Duodenal mucosa (tissue), 2 donors: ENCODE measurements around the gene VGLL3.

Experiments
- H3K27ac ChIP-seq: one replicate; pipeline ENCODE4 v1.7.0; 2013; ENCODE audit warnings: low read depth, low read length
- H3K27me3 ChIP-seq, 2 donors: one replicate each; pipeline ENCODE4 v1.7.0; 2013; ENCODE audit warnings: low read length in 2 of 2, control low read depth in 1 of 2; ENCODE audit not compliant: insufficient read depth in 2 of 2, control insufficient read depth in 1 of 2
- H3K36me3 ChIP-seq, 2 donors: one replicate each; pipeline ENCODE4 v1.7.0; 2013; ENCODE audit warnings: low read length in 2 of 2, control low read depth in 1 of 2; ENCODE audit not compliant: insufficient read depth in 2 of 2, control insufficient read depth in 1 of 2
- H3K4me1 ChIP-seq, 2 donors: one replicate each; pipeline ENCODE4 v1.7.0; 2013; ENCODE audit warnings: low read length in 2 of 2, control low read depth in 1 of 2; ENCODE audit not compliant: insufficient read depth in 2 of 2, control insufficient read depth in 1 of 2
- H3K4me3 ChIP-seq, 2 donors: one replicate each; pipeline ENCODE4 v1.7.0; 2013; ENCODE audit warnings: low read length in 2 of 2, low read depth in 1 of 2
- H3K9ac ChIP-seq, 2 donors: one replicate each; pipeline ENCODE4 v1.7.0; 2013; ENCODE audit warnings: low read length in 2 of 2, low read depth in 1 of 2
- H3K9me3 ChIP-seq, 2 donors: one replicate each; pipeline ENCODE4 v1.7.0; 2013; ENCODE audit warnings: low read length in 2 of 2, control low read depth in 1 of 2; ENCODE audit not compliant: control insufficient read depth in 1 of 2

Gene VGLL3

DNA sequence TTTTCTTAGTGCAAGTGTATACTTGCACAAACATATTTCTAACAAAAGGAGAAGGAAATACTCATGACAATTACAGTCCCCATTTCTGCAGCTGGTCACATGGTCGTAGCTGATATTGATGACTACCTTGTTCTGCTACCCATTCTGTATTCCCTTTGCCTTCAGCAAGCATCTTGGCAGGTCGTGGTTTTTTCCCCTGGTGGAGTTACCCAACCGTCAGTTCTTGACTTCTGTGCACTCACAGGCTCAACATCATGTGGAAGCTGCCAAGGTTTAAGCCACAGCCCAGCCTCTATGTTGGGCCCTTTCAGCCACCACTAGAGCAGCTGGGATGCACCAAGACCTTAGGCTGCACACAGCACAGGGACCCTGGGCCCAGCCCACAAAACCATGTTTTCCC, 56.1 kb downstream of the VGLL3 start:
- Histone ChIP-seq H3K27me3 (no peaks in the 10 kb centered on the region), H3K4me1 (no peaks in the 10 kb centered on the region), H3K36me3 (no peaks in the 10 kb centered on the region), H3K9me3 (no peaks in the 10 kb centered on the region), H3K9ac (no peak overlapping the region), H3K27ac (no peak overlapping the region), H3K4me3 (no peak overlapping the region)

DNA sequence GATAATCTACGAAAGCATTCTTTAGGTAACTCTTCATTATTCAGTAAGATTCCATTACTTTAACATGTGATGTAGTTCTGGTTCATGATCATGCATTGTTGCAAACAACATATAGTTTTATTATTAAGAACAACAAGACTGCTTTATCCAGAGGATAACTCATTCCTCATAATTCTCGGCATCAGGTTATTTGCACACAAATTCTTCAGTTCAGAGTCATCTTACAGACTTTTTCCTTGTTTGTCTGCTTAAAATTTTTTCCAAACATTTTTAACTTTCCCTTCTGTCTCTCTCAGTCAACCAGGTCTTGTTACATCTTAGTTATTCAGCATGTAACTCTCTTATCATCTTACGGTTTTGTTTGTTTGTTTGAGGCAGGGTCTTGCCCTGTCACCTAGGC, 60.1 kb downstream of the VGLL3 start:
- H3K9me3 ChIP-seq: no peaks in the 10 kb centered on the region
- no peaks in the 10 kb centered on the region for H3K27me3 ChIP-seq
- no peak overlapping the region for H3K27ac ChIP-seq
- no peak overlapping the region for H3K9ac ChIP-seq
- H3K4me3 ChIP-seq: no peak overlapping the region
- no peaks in the 10 kb centered on the region for H3K4me1 ChIP-seq
- H3K36me3 ChIP-seq: no peaks in the 10 kb centered on the region

DNA sequence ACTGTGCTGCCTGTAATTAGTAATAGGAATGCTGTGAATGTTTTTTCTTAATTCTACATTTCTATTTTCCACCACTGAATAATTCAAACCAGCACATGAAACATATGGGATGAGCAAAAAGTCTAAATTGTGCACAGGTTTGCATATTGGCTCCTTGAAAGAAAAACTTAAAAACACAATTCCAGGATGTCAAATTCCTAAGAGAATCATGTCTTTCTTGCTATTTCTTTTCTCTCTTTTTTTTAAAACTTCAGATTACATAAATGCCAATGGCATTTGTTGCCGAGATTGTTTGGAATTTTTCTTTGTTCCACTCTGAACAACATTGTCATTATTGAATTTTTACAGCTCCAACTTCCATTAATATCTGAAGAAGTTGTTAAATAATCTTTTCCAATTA, 60.8 kb downstream of the VGLL3 start:
- Histone ChIP-seq H3K4me1 (no peaks in the 10 kb centered on the region), H3K27ac (no peak overlapping the region), H3K36me3 (no peaks in the 10 kb centered on the region), H3K9ac (no peak overlapping the region), H3K27me3 (no peaks in the 10 kb centered on the region), H3K9me3 (no peaks in the 10 kb centered on the region), H3K4me3 (no peak overlapping the region)

DNA sequence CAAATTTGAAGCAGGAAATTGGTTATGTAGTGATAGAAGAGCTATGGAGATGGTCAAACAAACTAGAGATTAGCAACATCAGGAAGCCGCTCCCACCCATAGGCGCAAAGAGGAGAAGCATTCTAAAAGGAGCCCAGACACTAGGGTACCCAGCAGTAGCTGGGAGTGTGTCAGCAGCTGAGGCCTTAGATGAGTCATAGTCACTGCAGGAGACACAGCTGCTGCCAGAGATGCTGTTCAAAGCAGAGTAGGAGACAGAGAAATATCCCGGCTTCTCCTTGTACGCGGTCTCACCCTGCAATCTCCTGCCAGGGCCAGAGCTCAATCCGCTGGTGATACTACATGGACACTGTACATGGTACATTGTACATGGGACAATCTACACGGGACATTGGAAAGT, 61.9 kb downstream of the VGLL3 start:
- Histone ChIP-seq H3K36me3 (no peaks in the 10 kb centered on the region), H3K27ac (no peak overlapping the region), H3K27me3 (no peaks in the 10 kb centered on the region), H3K9me3 (no peaks in the 10 kb centered on the region), H3K4me3 (no peak overlapping the region), H3K9ac (no peak overlapping the region), H3K4me1 (no peaks in the 10 kb centered on the region)

- Histone ChIP-seq H3K27ac (no peak overlapping the region), H3K36me3 (no peaks in the 10 kb centered on the region), H3K9me3 (no peaks in the 10 kb centered on the region), H3K27me3 (no peaks in the 10 kb centered on the region), H3K4me1 (no peaks in the 10 kb centered on the region), H3K9ac (no peak overlapping the region), H3K4me3 (no peak overlapping the region)
Measured at GRCh38 chr3:86923071-86923491, 67.9 kb downstream of the VGLL3 start.

DNA sequence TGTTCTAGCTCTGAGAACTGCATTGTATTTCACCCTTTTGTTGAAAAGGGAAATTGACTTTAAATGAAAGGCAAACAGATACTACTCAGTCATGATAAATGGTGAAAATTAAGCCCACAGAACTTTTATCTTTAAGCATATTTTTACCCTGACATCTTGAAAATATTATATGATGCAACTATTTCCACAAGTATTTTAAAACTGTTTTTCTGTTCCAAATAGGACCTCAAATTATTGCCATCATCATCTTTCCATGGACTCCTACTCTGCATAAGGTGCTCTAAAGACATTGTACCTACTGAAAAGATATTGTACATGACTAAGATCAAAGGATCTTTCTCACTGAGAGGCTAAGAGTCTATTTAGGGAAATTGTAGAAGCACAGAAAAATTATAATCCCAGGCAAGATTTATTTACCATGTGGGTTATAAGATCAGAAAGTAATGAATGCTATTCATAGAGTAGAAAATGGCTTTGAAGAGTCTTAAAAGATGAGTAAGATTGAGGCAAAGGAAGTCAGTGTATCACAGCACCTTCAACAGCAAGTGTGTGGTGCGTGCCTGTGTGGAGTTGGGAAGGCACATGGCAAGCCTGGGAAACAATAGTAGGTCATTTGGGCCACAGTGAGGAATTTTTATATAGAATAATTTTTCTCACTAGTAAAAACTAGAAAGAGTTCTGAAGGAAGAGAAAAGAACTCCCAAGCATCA, 68.8 kb downstream of the VGLL3 start:
- no peaks in the 10 kb centered on the region for H3K9me3 ChIP-seq
- no peak overlapping the region for H3K9ac ChIP-seq
- no peak overlapping the region for H3K4me3 ChIP-seq
- no peak overlapping the region for H3K27ac ChIP-seq
- no peaks in the 10 kb centered on the region for H3K27me3 ChIP-seq
- no peaks in the 10 kb centered on the region for H3K4me1 ChIP-seq
- H3K36me3 ChIP-seq: no peaks in the 10 kb centered on the region

- no peak overlapping the region for H3K27ac ChIP-seq
- no peak overlapping the region for H3K9ac ChIP-seq
- H3K4me1 ChIP-seq: no peaks in the 10 kb centered on the region
- H3K4me3 ChIP-seq: no peak overlapping the region
- peaks cover 0 to 2% of the 10 kb centered on the region in 2 donors for H3K9me3 ChIP-seq
- no peaks in the 10 kb centered on the region for H3K36me3 ChIP-seq
- no peaks in the 10 kb centered on the region for H3K27me3 ChIP-seq
Measured at GRCh38 chr3:86914670-86915069, 76.3 kb downstream of the VGLL3 start.

DNA sequence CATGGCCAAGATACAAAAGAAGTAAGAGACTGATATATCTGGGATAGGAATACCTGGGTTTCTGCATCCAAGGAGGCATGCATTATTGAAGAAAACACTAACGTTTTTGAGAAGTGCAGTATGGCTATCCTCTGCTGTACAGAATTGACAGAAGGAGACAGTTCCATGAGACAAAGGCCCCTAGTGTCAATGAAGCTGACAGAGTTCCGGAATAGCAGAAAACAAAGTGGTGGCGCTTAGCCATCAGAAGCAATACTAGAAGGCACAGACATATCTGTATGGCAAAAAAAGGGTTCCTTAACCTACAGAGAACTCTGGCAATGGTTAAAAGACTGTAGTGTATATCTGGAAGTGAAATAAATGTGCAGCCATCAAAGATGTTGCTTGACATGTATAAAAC, 77.8 kb downstream of the VGLL3 start:
- no peak overlapping the region for H3K4me3 ChIP-seq
- H3K27ac ChIP-seq: no peak overlapping the region
- no peaks in the 10 kb centered on the region for H3K4me1 ChIP-seq
- peaks cover 0 to 2% of the 10 kb centered on the region in 2 donors for H3K9me3 ChIP-seq
- H3K27me3 ChIP-seq: no peaks in the 10 kb centered on the region
- H3K36me3 ChIP-seq: no peaks in the 10 kb centered on the region
- H3K9ac ChIP-seq: no peak overlapping the region

- no peaks in the 10 kb centered on the region for H3K27me3 ChIP-seq
- no peaks in the 10 kb centered on the region for H3K36me3 ChIP-seq
- no peaks in the 10 kb centered on the region for H3K9me3 ChIP-seq
- no peaks in the 10 kb centered on the region for H3K4me1 ChIP-seq
- no peak overlapping the region for H3K4me3 ChIP-seq
- H3K9ac ChIP-seq: no peak overlapping the region
- H3K27ac ChIP-seq: no peak overlapping the region
Measured at GRCh38 chr3:86895202-86895601, 95.7 kb downstream of the VGLL3 start.

GRCh38 chr3:86890741-86891396, 100.1 kb downstream of the VGLL3 start:
- H3K36me3 ChIP-seq: no peaks in the 10 kb centered on the region
- H3K9me3 ChIP-seq: no peaks in the 10 kb centered on the region
- H3K27ac ChIP-seq: no peak overlapping the region
- no peak overlapping the region for H3K4me3 ChIP-seq
- H3K4me1 ChIP-seq: no peaks in the 10 kb centered on the region
- H3K27me3 ChIP-seq: no peaks in the 10 kb centered on the region
- no peak overlapping the region for H3K9ac ChIP-seq
